GM04504 (cell line): ENCODE results near the gene MS4A14.
"Not testable (repeated sequence)": the region's sequence is repeated elsewhere in the genome, so short reads cannot be mapped to it uniquely, and the experiment has no call there.

Experiments used
- DNase-seq: peaks from one replicate; pipeline ENCODE4 v3.0.0-alpha.2; 2012; ENCODE audit warnings: low read depth

MS4A14 gene

DNA sequence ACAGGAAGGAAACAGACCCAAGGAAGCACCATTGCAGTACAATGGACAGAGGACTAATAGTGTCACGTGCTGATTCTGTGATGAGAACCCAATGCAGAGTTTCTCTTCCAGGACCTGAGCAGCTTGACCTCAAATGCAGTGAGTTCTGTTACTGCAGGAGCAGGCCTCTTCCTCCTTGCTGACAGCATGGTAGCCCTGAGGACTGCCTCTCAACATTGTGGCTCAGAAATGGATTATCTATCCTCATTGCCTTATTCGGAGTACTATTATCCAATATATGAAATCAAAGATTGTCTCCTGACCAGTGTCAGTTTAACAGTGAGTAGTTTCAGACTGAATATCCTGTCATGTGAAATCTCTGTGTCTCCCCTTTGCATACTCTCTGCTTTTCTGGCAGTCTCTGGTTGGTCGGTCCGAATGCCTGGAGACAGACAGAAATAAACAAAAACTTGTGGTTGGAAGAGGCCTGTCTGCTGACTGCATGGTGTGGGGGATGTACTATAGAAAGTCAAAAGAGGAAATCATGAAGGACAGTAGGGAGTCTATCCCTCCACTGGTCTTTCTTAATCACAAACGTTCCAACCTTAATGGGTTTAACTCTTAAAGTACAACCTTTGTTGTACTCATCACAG, 6.9 kb upstream of the MS4A14 start:
- DNase-seq = no peak

DNA sequence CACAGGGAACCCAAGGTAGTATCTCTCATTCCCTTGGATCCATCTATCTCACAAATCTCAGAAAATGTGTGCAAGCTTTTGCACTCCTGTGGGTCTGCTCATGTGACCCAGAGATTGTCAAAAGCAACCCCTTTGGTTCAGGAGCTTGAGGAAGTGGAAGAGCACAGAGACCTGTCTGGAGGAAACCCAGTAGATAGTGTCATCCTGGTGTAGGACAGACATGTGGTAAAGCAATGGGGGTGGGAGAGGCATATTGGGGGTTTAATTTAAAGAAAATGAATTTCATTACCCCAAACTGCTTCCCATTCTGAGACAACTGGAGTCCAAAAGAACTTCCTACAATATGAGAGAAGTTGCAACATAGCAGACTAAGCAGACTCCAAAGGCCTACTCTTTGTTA, 5.8 kb upstream of the MS4A14 start:
- DNase-seq = no peak

DNA sequence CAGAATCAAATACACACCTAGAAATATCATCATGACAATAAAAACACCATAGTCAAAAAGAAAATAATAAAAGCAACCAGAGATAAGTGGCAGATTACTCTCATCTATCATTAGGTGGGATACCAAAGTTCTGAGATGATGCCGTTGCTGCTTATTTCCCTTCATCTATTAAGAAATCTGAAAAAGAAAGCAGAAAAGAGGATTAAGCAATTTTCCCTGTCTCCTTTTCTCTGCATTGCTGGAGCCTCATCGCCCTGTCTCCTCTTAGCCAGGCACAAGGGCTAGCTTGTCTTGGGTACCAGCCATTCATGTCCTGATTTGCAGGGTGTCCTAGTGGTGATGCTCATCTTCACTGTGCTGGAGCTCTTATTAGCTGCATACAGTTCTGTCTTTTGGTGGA, 3.9 kb upstream of the MS4A14 start:
- DNase-seq = no peak

- DNase-seq = no peak
Observed at GRCh38 chr11:60393016-60393415, 3.2 kb upstream of the MS4A14 start.

DNA sequence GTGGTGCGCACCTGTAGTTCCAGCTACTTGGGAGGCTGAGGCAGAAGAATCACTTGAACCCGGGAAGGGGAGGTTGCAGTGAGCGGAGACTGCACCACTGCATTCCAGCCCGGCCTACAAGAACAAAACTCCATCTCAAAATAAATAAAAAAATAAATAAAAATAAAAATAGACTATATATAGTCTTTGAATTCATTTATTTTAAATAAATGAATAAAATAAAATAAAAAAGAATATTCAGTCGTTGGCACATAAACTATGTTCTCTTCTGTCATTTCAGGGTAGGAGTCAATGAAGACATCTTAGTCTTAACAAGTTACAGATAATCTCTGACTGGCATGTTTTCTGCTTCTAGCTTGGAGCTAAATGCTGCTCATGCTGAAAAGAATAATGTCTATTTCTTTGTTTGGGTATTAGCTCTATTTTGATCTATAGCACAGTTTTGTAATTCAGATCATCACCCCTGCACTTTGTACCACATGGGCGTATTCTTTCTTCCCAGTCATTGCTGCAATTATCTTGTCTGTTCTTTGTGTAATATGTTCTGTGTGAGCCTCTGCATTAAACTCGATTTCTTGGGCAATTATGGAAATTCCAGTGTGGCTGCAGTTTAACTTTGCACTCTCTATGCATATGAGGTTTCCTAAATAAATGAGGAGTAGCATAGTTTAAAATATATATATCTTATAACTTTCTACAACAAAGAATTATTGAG, 1.4 kb upstream of the MS4A14 start:
- DNase-seq = no peak

DNA sequence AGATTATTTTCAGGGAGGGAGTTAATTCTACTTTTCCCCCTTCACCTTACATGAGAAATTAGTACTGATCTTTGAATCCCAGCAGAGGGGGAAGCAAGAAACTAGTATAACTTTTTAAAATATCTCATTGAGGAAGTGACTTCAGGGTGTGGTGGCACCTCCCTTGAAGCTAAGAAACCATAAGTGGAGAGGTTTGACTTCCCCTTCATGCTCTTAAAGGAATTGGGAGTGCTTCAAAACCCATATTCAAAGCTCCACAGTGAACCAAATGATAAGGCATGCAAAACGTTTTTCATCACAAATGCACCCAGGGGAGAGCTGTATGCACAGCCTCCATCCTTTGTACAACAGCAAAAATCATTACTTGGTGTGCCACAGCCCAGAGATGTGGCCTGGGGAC, 540 bp downstream of the MS4A14 start:
- no peak for DNase-seq

DNA sequence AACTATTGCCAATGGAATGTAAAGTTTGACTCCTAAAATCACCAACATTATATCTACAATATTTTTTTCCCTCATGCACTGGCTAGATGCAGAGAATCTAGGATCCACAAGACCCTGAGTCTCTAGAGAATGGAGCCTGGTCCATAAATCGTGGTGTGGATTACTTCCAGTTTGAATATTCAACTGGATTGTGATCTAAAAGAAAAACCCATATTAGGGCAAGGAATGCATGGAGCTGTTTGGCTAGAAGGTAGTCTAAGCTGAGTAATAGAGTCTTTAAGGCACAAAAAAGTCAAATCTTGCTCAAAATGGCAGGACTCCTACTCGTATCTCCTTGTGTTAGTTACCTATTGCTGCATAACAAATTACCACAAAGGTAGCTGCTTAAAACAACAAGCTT, 23.8 kb downstream of the MS4A14 start:
- no peak for DNase-seq

- no peak for DNase-seq
Observed at GRCh38 chr11:60422609-60423008, 26.4 kb downstream of the MS4A14 start.

GRCh38 chr11:60428517-60428916, 32.3 kb downstream of the MS4A14 start:
- no peak for DNase-seq

DNA sequence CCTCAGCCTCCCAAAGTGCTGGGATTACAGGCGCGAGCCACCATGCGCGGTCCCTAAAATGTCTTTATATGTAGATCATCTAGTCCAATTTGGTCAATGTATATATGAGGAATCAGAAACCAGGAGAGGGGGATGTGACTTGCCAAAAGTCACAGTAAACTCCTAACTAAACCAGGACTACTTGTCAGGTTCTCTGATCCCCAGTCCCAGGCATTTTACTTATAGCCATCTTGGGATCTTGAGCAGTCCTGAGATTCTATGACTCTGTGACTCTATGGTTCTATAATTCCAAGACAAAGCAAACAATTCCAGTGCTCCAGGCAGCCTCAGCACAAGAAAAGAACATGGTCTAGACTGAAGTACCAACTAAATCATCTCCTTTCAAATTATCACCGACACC, 33.0 kb downstream of the MS4A14 start, which contains the start of gene MS4A5:
Gene MS4A5, plus strand, starts transcription at position 301 of the 400 bp plus-strand sequence. CDS start 103 bp downstream, outside the sequence.
- no peak for DNase-seq

DNA sequence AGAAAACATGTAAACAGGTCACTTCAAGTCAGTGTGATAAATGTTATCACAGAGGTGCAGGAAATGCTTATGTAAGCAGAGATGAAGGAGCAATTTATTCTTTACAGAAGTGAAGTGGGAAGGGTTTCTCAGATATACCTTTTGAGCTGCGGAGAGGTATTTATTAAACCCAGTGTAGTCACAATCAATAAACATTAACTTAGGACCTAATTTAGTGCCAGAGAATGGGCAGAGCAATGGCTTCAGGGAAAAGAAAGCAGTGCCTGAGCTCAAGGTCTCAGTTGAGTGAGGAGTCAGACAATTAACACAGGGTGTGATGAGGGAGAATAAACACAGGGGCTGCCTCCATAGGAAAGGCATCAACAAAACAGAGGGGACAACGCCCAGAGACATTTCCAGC, 35.0 kb downstream of the MS4A14 start:
- no peak for DNase-seq

DNA sequence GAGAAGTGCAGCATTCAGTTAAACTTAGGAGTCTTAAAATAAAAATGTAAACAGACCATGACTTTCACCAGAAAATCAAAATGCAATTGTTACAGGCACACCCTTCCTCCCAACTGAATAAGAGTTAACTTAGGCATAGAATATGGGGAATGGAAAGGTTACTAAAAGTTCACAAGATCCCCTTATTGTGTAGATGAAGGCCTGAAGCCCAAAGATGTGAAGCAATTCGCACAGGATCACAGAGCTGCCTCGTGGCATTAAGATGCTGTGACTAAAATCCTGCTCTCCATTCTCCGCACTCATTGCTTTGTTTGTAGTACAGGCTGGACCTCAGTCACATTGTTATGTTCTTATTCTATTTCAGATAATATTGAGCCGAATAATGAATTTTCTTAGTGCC, 37.1 kb downstream of the MS4A14 start:
- DNase-seq = no peak

- DNase-seq = no peak
Observed at GRCh38 chr11:60447070-60447469, 50.8 kb downstream of the MS4A14 start.

DNA sequence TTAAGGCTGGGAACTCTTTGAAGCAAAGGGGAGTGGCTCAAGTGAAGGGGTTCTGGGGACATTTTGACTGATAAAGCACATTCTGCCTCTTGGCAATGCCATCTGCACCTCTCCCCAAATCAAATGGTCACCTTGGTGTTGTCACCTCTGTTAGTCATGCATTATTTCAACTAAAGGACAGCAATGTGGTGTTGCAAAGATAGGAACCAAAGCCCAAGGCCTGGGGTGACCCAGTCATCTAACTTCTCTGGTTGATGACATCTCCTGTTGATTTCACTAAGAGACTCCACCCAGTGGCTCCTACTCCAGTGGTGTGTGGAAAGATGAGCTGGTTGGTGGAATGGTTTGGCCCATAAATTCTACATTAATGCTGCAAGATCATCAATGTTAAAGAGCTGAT, 51.6 kb downstream of the MS4A14 start:
- no peak for DNase-seq

DNA sequence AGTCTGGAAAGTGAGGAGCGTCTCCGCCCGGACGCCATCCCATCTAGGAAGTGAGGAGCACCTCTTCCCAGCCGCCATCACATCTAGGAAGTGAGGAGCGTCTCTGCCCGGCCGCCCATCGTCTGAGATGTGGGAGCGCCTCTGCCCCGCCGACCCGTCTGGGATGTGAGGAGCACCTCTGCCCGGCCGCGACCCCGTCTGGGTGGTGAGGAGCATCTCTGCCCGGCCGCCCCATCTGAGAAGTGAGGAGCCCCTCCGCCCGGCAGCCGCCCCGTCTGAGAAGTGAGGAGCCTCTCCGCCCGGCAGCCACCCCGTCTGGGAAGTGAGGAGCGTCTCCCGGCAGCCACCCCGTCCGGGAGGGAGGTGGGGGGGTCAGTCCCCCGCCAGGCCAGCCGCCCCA, 54.9 kb downstream of the MS4A14 start:
- not testable (repeated sequence) for DNase-seq

GRCh38 chr11:60454212-60454611, 58.0 kb downstream of the MS4A14 start:
- DNase-seq = no peak

DNA sequence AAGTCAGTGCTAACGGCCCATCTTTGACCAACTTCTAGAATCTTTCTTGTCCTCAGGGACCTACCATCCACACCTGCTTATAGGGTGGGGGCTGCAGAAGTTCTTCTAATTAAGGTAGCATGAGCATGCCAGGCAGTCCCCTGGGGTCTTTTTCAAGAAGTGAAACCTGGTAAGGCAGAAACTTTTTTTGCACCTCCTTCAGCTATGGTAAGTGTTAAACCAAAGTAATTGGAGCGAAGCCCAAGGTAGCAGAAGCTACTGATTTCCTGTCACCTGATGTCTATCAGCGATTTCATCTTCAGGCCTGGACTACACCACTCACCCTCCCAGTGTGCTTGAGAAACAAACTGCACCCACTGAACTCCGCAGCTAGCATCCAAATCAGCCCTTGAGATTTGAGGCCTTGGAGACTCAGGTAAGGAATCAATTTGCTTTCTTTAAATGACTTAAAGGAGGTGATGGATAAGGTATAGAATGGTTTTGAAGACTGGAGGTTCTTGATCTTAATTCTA, 59.3 kb downstream of the MS4A14 start, which contains the start of gene MS4A1:
Gene MS4A1, plus strand, starts transcription at position 317 of the 512 bp plus-strand sequence. CDS start 6,528 bp downstream, outside the sequence.
- DNase-seq = no peak

GRCh38 chr11:60457576-60457975, 61.3 kb downstream of the MS4A14 start:
- no peak for DNase-seq

DNA sequence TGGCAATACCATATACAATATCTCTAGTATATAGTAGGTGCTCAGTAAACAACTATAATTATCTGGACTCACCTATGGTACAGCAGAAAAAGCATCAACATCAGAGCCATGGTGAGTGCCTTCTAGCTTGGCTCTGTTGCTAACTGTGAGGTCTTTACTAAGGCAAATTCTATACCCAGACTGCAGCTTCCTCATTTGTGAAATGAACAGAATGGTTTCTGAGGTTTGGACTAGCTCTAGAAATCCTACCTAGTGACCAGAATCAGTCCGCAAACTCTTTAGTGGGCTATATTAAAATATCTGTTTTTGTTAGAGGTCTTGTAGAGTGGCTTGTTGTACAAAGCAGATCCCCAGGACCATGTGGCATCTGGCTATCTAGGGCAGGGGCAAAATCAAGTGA, 63.1 kb downstream of the MS4A14 start:
- no peak for DNase-seq
